Measurements from ENCODE around the gene CASZ1. TPM values are rescaled to one million over a fixed set of nuclear protein-coding genes. Genes with fewer than 3 reads are reported as not detected.

The CASZ1 gene
- total RNA-seq, 1 experiment from 2014 or later, result 2.2 TPM

DNA sequence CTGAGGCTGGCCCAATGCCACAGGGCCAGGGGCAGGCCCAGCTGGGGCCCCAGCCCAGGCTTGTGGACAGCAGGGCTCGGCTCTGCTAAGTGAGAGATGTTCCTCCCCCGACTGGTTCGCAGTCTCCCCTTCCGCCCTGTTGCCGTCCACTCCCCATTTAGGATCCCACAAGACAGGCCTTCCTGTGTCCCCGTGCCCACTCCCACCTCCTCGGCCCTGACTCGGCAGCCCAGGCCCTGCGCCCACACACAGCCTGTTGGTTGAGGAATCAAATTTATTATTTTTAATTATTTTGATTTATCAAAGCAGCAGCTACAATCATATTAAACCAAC, 78.4 kb downstream of the CASZ1 start:
- in situ Hi-C loops (cut with HindIII; ENCODE audit: low sequenced_read_pairs), result no loop called here
- DNase-seq (ENCODE audit: low spot score), result no peak

DNA sequence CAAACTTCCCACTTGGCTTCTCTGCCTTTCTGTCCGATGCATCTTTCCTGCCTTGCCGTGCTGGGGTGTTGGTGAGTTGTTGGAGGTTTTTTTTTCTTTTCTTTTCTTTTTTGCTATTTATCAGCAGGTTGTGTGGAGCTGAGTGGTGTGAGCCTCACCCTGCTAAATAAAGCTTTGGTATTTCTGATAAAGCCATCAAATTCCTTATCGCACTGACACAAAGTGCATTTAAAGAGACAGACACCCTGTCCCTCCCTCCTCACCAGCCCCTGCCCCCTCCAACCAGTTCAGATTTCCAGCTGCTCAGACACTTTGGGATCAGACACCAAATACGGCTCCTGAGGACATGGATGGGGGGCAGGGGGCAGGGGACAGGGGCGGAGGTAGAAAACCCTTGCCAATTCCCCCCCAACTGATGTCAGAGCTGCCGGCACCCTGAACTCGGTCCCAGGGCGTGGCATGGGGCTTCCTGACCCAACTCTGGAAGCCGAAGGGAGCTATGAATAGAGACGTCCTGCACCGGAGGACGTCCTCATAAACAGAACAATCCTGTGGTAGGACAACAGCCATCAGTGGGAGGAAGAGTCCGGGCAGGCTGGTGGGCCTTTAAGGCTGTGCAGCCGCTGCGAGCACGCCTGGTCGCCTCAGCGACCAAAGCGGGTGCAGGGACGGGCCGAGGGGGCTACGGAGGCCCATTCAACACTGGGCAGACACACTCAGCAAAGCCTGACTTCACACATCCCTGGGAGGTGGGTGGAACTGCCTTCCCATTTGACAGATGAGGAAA, 79.0 kb downstream of the CASZ1 start:
- no peak for DNase-seq (ENCODE audit: low spot score)
- in situ Hi-C loops (cut with HindIII; ENCODE audit: low sequenced_read_pairs), result no loop called here

GRCh38 chr1:10716840-10717239, 79.6 kb downstream of the CASZ1 start:
- DNase-seq (ENCODE audit: low spot score), result no peak
- in situ Hi-C loops (cut with HindIII; ENCODE audit: low sequenced_read_pairs), result no loop called here

DNA sequence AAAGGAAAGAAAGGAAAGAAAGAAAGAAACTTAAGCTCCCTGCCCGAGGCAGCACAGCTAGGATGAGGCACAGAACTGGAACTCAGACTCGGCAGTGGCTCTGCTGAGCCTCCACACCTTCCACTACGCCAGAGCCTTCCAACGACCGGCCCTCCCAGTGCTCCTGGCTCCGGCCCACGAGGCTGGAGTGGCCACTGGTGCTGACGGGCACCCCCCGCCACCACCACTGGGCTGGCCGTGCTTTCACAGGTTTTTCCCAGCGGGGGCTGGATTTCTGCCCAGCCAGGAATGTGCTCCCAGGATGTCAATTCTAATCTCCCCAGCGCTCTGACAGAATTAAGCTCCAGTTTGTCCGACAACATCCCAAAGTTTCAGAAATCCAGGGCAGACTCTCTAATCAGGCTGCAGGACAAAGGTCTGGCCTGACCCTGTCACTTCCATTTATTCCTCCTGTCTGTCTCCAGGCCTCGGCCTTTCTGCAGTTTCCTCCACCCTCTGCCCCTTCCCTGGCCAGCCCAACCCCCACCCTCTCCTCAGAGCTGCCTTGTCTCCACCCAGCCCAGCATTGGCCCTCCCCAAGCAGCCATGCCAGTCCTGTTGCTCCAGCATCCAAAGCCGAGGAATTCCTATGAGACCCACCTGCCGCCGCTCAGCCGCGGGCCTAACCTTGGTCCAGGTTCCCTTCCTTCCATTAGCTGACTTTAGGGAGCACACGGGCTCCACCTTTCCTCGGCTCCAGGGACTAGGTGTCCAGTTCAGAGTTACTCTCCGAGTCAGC, 81.9 kb downstream of the CASZ1 start:
- in situ Hi-C loops (cut with HindIII; ENCODE audit: low sequenced_read_pairs), result no loop called here
- no peak for DNase-seq (ENCODE audit: low spot score)

GRCh38 chr1:10713614-10714013, 82.8 kb downstream of the CASZ1 start:
- in situ Hi-C loops (cut with HindIII; ENCODE audit: low sequenced_read_pairs), result no loop called here
- DNase-seq (ENCODE audit: low spot score), result no peak

- DNase-seq (ENCODE audit: low spot score), result no peak
These were observed 83.7 kb downstream of the CASZ1 start for GRCh38 chr1:10712568-10713362.

GRCh38 chr1:10710489-10710888, 86.0 kb downstream of the CASZ1 start:
- in situ Hi-C loops (cut with HindIII; ENCODE audit: low sequenced_read_pairs), result no loop called here

More at GRCh38 chr1:10712568-10713362, 83.7 kb downstream of the CASZ1 start:
- in situ Hi-C loops (cut with HindIII; ENCODE audit: low sequenced_read_pairs), result no loop called here

GRCh38 chr1:10709646-10710045, 86.8 kb downstream of the CASZ1 start:
- in situ Hi-C loops (cut with HindIII; ENCODE audit: low sequenced_read_pairs), result no loop called here
- DNase-seq (ENCODE audit: low spot score), result no peak

More at GRCh38 chr1:10710489-10710888, 86.0 kb downstream of the CASZ1 start:
- DNase-seq (ENCODE audit: low spot score), result no peak

GRCh38 chr1:10709165-10709564, 87.3 kb downstream of the CASZ1 start:
- no peak for DNase-seq (ENCODE audit: low spot score)
- in situ Hi-C loops (cut with HindIII; ENCODE audit: low sequenced_read_pairs), result no loop called here

DNA sequence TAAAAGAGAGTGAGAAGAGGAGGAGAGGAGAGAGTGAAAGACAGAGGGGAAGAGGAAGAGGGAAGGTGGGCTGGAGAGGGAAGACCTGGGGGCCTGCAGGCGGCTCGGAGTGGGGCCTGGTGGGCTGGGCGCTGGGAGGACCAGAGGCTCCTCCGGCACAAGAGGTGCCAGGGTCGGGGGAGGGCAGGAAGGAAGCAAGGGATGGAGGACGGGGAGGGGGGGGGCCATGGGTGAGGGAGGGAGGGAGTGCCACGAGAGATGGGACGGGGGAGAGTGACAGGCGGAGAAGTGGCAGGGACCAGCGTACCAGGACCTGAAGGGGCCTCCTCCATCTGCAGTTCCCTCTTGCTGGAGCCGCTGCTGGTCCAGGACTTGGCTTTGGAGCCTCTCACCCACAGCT, 87.7 kb downstream of the CASZ1 start:
- DNase-seq (ENCODE audit: low spot score), result no peak
- in situ Hi-C loops (cut with HindIII; ENCODE audit: low sequenced_read_pairs), result no loop called here

GRCh38 chr1:10707208-10707607, 89.2 kb downstream of the CASZ1 start:
- DNase-seq (ENCODE audit: low spot score), result no peak
- in situ Hi-C loops (cut with HindIII; ENCODE audit: low sequenced_read_pairs), result no loop called here

- no peak for DNase-seq (ENCODE audit: low spot score)
- in situ Hi-C loops (cut with HindIII; ENCODE audit: low sequenced_read_pairs), result no loop called here
These were observed 90.0 kb downstream of the CASZ1 start for GRCh38 chr1:10706376-10706913.

- DNase-seq (ENCODE audit: low spot score), result no peak
These were observed 90.5 kb downstream of the CASZ1 start for GRCh38 chr1:10705953-10706352.

GRCh38 chr1:10704368-10704882, 92.0 kb downstream of the CASZ1 start:
- in situ Hi-C loops (cut with HindIII; ENCODE audit: low sequenced_read_pairs), result no loop called here
- no peak for DNase-seq (ENCODE audit: low spot score)

More at GRCh38 chr1:10705953-10706352, 90.5 kb downstream of the CASZ1 start:
- in situ Hi-C loops (cut with HindIII; ENCODE audit: low sequenced_read_pairs), result no loop called here

DNA sequence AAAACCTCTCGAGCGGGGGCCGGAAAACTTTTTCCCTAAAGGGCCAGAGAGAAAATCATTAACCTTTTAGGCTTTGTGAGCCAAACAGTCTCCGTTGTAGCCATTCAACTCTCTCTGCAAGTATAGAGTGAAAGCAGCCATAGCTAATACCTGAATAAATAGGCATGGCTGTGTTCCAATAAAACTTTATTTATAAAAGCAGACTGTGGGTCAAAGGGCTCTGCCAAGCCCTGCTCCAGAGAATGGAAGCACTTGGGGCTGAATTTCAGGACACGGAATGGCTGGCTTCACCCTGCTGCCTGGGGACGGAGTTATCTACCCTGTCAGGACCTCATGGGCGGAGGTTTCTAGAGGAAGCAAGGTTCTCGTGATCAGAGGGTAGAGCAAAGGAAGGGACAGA, 92.7 kb downstream of the CASZ1 start:
- in situ Hi-C loops (cut with HindIII; ENCODE audit: low sequenced_read_pairs), result no loop called here
- DNase-seq (ENCODE audit: low spot score), result no peak

GRCh38 chr1:10701145-10701544, 95.3 kb downstream of the CASZ1 start:
- no peak for DNase-seq (ENCODE audit: low spot score)
- in situ Hi-C loops (cut with HindIII; ENCODE audit: low sequenced_read_pairs), result no loop called here

DNA sequence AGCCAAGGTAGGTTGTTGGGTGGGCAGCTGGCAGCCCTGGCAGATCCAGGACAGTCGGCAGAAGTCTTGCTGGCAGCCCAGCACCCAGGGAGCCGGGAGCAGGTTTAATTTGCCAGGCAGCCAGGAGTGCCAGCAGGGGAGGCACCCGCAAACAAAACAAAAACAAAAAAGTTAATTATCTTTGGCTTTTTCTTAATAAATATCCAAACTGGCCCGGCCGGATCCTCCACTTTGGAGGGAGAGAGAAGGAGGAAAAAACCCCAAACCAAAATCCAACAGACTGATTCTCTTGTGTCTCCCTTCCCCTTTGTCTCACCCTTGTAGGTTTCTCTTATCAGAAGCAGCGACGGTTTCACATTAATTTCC, 97.0 kb downstream of the CASZ1 start:
- no peak for DNase-seq (ENCODE audit: low spot score)
- in situ Hi-C loops (cut with HindIII; ENCODE audit: low sequenced_read_pairs), result no loop called here

DNA sequence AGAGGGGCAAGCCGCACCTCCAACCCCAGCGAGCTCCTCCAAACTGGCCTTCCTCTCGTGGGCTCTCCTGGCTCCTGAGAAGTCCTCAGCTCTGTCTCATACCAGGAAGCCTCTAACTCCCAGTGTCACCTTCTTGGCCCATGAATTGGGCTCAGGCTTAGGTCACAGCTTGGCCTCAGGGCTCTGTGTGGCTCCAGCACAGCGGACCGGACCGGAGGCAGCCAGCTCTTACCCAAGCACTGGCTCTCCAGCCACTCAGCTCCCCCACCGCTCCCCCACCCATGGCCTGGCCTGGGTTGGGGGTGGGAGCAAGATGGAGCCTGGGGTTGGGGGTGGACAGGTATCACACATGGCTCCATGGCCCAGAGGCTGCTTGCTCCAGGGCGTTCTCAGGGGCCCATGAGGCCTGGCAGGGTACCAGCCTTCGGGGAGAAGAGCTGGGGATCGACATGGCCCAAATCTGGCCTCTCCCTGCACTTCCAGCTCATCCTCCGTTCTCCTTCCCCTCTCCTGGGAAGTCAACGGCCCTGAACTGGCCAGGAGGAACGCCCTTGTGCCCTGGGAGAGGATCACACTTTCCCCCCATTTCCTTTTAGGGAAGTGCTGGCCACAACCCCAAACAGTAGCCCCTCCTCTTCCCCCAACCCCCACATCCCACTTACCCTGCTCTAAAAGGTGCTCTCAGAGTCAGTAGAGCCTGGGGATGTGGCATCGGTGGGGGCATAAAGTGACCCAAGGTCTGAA, 97.5 kb downstream of the CASZ1 start:
- in situ Hi-C loops (cut with HindIII; ENCODE audit: low sequenced_read_pairs), result no loop called here
- DNase-seq (ENCODE audit: low spot score), result no peak

DNA sequence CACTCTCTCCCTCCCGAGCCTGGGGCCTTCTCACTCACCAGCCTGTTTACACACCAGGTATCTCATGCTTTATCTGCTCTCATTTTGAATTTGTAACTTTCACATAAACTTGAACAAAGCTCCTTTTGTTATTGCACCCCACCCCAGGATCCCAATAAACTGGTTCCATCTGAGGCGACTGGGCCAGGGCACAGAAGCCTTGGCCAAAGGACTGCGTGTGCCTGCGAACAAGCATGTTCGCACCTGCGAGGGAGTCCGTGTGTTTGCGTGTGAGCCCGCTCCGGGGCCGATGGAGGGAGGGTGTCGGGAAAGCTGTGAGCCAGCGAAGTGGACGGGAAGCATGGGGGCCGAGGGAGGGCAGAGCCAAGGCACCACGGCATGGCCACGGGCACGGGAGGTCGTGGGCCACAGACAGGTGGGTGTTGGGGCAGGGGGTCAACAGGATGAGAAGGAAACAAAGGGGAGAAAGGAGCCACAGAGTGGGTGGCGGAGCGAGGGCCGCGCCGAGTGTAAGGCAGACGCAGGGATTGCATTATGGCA, 98.8 kb downstream of the CASZ1 start:
- in situ Hi-C loops (cut with HindIII; ENCODE audit: low sequenced_read_pairs), result no loop called here
- no peak for DNase-seq (ENCODE audit: low spot score)
